Astrocyte (in vitro differentiated cells and primary cell): ENCODE data around the gene INPPL1. TPM values are rescaled to one million over a fixed set of nuclear protein-coding genes. Genes with fewer than 3 reads are reported as not detected.

Experiments used
- DNase-seq: peaks from one replicate; pipeline ENCODE4 v3.0.0-alpha.2; 2010; ENCODE audit warnings: low read depth
- FAIRE-seq: peaks from 2 replicates; lab custom pipeline; 2011; peaks lifted over from hg19 to GRCh38; lab: Jason Lieb, UNC
- H2AFZ ChIP-seq: 2 replicates; pipeline ENCODE4 v1.6.0; 2012; ENCODE audit warnings: low read depth, low read length, inconsistent platforms
- H3K27ac ChIP-seq: 2 replicates; pipeline ENCODE4 v1.5.1; 2011; ENCODE audit warnings: low read depth, low read length, inconsistent platforms
- H3K27me3 ChIP-seq: 2 replicates; pipeline ENCODE4 v1.6.0; 2011; ENCODE audit warnings: low read length, inconsistent platforms; ENCODE audit not compliant: insufficient read depth
- H3K36me3 ChIP-seq: 2 replicates; pipeline ENCODE4 v1.5.1; 2011; ENCODE audit warnings: low read length, inconsistent platforms; ENCODE audit not compliant: insufficient read depth
- H3K4me1 ChIP-seq: 2 replicates; pipeline ENCODE4 v1.5.1; 2011; ENCODE audit warnings: low read length, inconsistent platforms; ENCODE audit not compliant: insufficient read depth
- H3K4me2 ChIP-seq: 2 replicates; pipeline ENCODE4 v1.6.0; 2012; ENCODE audit warnings: low read length, inconsistent platforms
- H3K4me3 ChIP-seq: 2 replicates; pipeline ENCODE4 v1.5.1; 2011; ENCODE audit warnings: low read depth, mild to moderate bottlenecking, low read length, inconsistent platforms; ENCODE audit not compliant: insufficient read depth
- H3K79me2 ChIP-seq: 2 replicates; pipeline ENCODE4 v1.6.0; 2012; ENCODE audit warnings: mild to moderate bottlenecking, low read length, inconsistent platforms; ENCODE audit not compliant: insufficient read depth
- H3K9ac ChIP-seq: 2 replicates; pipeline ENCODE4 v1.6.0; 2012; ENCODE audit warnings: mild to moderate bottlenecking, low read length, inconsistent platforms
- H3K9me3 ChIP-seq: 2 replicates; pipeline ENCODE4 v1.5.1; 2012; ENCODE audit warnings: low read depth, mild to moderate bottlenecking, low read length, inconsistent platforms; ENCODE audit not compliant: insufficient read depth
- H4K20me1 ChIP-seq: 2 replicates; pipeline ENCODE4 v1.6.0; 2012; ENCODE audit warnings: low read length, inconsistent platforms; ENCODE audit not compliant: insufficient read depth
- H3K27ac Mint-ChIP-seq: one replicate; pipeline ENCODE4 v1.8.0; 2021; ENCODE audit warnings: mild to moderate bottlenecking, mixed read lengths; ENCODE audit not compliant: unreplicated experiment
- H3K27me3 Mint-ChIP-seq: one replicate; pipeline ENCODE4 v1.8.0; 2021; ENCODE audit warnings: low read depth, mixed read lengths; ENCODE audit not compliant: unreplicated experiment
- H3K36me3 Mint-ChIP-seq: one replicate; pipeline ENCODE4 v1.8.0; 2021; ENCODE audit warnings: low read depth, mixed read lengths; ENCODE audit not compliant: unreplicated experiment
- H3K4me1 Mint-ChIP-seq: one replicate; pipeline ENCODE4 v1.8.0; 2021; ENCODE audit warnings: low read depth, mixed read lengths; ENCODE audit not compliant: unreplicated experiment
- H3K4me3 Mint-ChIP-seq: one replicate; pipeline ENCODE4 v1.8.0; 2021; ENCODE audit warnings: mild to moderate bottlenecking, moderate library complexity, mixed read lengths; ENCODE audit not compliant: unreplicated experiment
- H3K9me3 Mint-ChIP-seq: one replicate; pipeline ENCODE4 v1.8.0; 2021; ENCODE audit warnings: mild to moderate bottlenecking, mixed read lengths; ENCODE audit not compliant: unreplicated experiment
- CTCF ChIP-seq: IDR thresholded peaks from 2 replicates; pipeline ENCODE4 v1.5.1; 2011; ENCODE audit warnings: low read depth, mild to moderate bottlenecking, inconsistent platforms, low read length, moderate library complexity; ENCODE audit not compliant: insufficient read depth
- EZH2 ChIP-seq: IDR thresholded peaks from 2 replicates; pipeline ENCODE4 v1.6.1; 2012; ENCODE audit warnings: mild to moderate bottlenecking, low read length, inconsistent platforms; ENCODE audit not compliant: insufficient read depth
- total RNA-seq: library from RNA; stranded (reverse); gene quantifications from 2 replicates; pipeline ENCODE4 v1.2.1, GENCODE V29; 2021

INPPL1 gene
- total RNA-seq, 1 donor from 2014 or later, result 276 TPM

- Histone ChIP-seq H3K79me2 (no peaks in the 10 kb centered on the region), H3K36me3 (no peaks in the 10 kb centered on the region), H3K27ac (no peak overlapping the region), H4K20me1 (no peaks in the 10 kb centered on the region), H3K27me3 (peaks cover 30% of the 10 kb centered on the region), H3K9ac (no peak overlapping the region), H3K4me3 (no peak overlapping the region), H3K4me2 (no peak overlapping the region), H2AFZ (no peak overlapping the region), H3K4me1 (no peaks in the 10 kb centered on the region), H3K9me3 (no peaks in the 10 kb centered on the region)
- Mint-ChIP-seq H3K27me3 (peaks cover 17% of the 10 kb centered on the region), H3K36me3 (no peaks in the 10 kb centered on the region), H3K4me3 (no peak overlapping the region), H3K4me1 (peaks cover 5% of the 10 kb centered on the region), H3K9me3 (peaks cover 14% of the 10 kb centered on the region), H3K27ac (no peak overlapping the region)
- DNase-seq (no peak), FAIRE-seq (no peak)
- TF ChIP-seq CTCF (no peak), EZH2 (no peak)
Measured at GRCh38 chr11:72257570-72257969, 33.0 kb downstream of the INPPL1 start.

- no peaks in the 10 kb centered on the region for H3K36me3 ChIP-seq
- no peak overlapping the region for H2AFZ ChIP-seq
- H4K20me1 ChIP-seq, result no peaks in the 10 kb centered on the region
- no peak overlapping the region for H3K4me2 ChIP-seq
- no peak overlapping the region for H3K4me3 ChIP-seq
- no peak overlapping the region for H3K27ac Mint-ChIP-seq
- H3K9ac ChIP-seq, result no peak overlapping the region
- FAIRE-seq (no peak), DNase-seq (no peak)
- no peaks in the 10 kb centered on the region for H3K36me3 Mint-ChIP-seq
- no peak overlapping the region for H3K4me3 Mint-ChIP-seq
- no peaks in the 10 kb centered on the region for H3K79me2 ChIP-seq
- TF ChIP-seq EZH2 (no peak), CTCF (no peak)
- H3K27ac ChIP-seq, result no peak overlapping the region
- peaks cover 3% of the 10 kb centered on the region for H3K4me1 ChIP-seq
- H3K9me3 Mint-ChIP-seq, result peaks cover 3% of the 10 kb centered on the region
- H3K4me1 Mint-ChIP-seq, result peaks cover 7% of the 10 kb centered on the region
- peaks cover 17% of the 10 kb centered on the region for H3K27me3 Mint-ChIP-seq
- no peaks in the 10 kb centered on the region for H3K9me3 ChIP-seq
- peaks cover 24% of the 10 kb centered on the region for H3K27me3 ChIP-seq
Measured at GRCh38 chr11:72259490-72259889, 34.9 kb downstream of the INPPL1 start.

- H3K9me3 ChIP-seq, result no peaks in the 10 kb centered on the region
- H3K4me1 ChIP-seq, result peaks cover 3% of the 10 kb centered on the region
- no peak overlapping the region for H3K4me2 ChIP-seq
- peaks cover 12% of the 10 kb centered on the region for H3K27me3 Mint-ChIP-seq
- peaks cover 15% of the 10 kb centered on the region for H3K27me3 ChIP-seq
- peaks cover 7% of the 10 kb centered on the region for H3K4me1 Mint-ChIP-seq
- no peaks in the 10 kb centered on the region for H3K9me3 Mint-ChIP-seq
- no peaks in the 10 kb centered on the region for H3K79me2 ChIP-seq
- DNase-seq (no peak), FAIRE-seq (no peak)
- H4K20me1 ChIP-seq, result no peaks in the 10 kb centered on the region
- H3K36me3 Mint-ChIP-seq, result no peaks in the 10 kb centered on the region
- no peak overlapping the region for H3K4me3 Mint-ChIP-seq
- H3K36me3 ChIP-seq, result no peaks in the 10 kb centered on the region
- no peak overlapping the region for H3K9ac ChIP-seq
- H2AFZ ChIP-seq, result no peak overlapping the region
- H3K27ac ChIP-seq, result no peak overlapping the region
- H3K4me3 ChIP-seq, result no peak overlapping the region
- no peak overlapping the region for H3K27ac Mint-ChIP-seq
- TF ChIP-seq CTCF (no peak), EZH2 (no peak)
Measured at GRCh38 chr11:72260574-72260973, 36.0 kb downstream of the INPPL1 start.
